Mesothelial cell of epicardium (in vitro differentiated cells): ENCODE data around the gene ZFAND3. TPM values are rescaled to one million over a fixed set of nuclear protein-coding genes. Genes with fewer than 3 reads are reported as not detected.

Experiments
- DNase-seq, 2 experiments: peaks; one replicate each; pipeline ENCODE4 v3.0.0; 2021; ENCODE audit warnings: low spot score in 2 of 2; ENCODE audit not compliant: unreplicated experiment in 2 of 2
- H3K27ac Mint-ChIP-seq: 2 replicates; pipeline ENCODE4 v1.8.0; 2021; ENCODE audit warnings: mixed read lengths
- H3K27me3 Mint-ChIP-seq: 2 replicates; pipeline ENCODE4 v1.8.0; 2021; ENCODE audit warnings: low read depth, mixed read lengths
- H3K36me3 Mint-ChIP-seq: 2 replicates; pipeline ENCODE4 v1.8.0; 2021; ENCODE audit warnings: mixed read lengths
- H3K4me1 Mint-ChIP-seq: 2 replicates; pipeline ENCODE4 v1.8.0; 2021; ENCODE audit warnings: mixed read lengths
- H3K4me3 Mint-ChIP-seq: 2 replicates; pipeline ENCODE4 v1.8.0; 2021; ENCODE audit warnings: mild to moderate bottlenecking, moderate library complexity, mixed read lengths
- H3K9me3 Mint-ChIP-seq: 2 replicates; pipeline ENCODE4 v1.8.0; 2021; ENCODE audit warnings: mixed read lengths
- CTCF ChIP-seq: fragments of 200-600 bp; sonication (generic); IDR thresholded peaks from one replicate; pipeline ENCODE4 v1.5.0; 2021; ENCODE audit warnings: antibody characterized with exemption; ENCODE audit not compliant: unreplicated experiment
- total RNA-seq: library from RNA; stranded (reverse); gene quantifications from 3 replicates; pipeline ENCODE4 v1.2.1, GENCODE V29; 2021

Gene ZFAND3
- total RNA-seq, 1 donor from 2014 or later: 81.2 TPM

DNA sequence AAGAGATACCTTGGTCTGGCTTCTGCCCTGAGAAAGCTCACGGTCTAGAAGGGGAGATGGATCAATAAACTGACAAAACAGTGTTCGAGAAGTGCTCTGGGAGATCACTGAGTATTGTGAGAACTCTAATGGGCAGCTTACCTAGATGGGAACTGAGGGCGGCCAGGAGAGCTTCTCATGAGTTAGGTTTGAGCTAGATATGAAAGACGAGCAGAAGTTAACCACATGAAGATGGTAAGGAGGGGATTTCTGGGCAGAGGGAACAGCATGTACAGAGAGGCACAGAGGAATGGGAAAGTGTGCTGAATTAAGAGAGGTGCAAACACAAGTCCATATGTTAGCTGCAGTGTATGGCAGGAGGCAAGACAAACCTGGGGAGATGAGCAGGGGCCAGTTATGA is 11.9 kb downstream of the ZFAND3 start:
- Mint-ChIP-seq H3K4me1 (peaks cover 16% of the 10 kb centered on the region), H3K27me3 (no peaks in the 10 kb centered on the region), H3K36me3 (peaks cover 20% of the 10 kb centered on the region), H3K4me3 (no peak overlapping the region), H3K27ac (no peak overlapping the region), H3K9me3 (peaks cover 6% of the 10 kb centered on the region)
- TF ChIP-seq CTCF: no peak
- no peak for DNase-seq

- H3K36me3 Mint-ChIP-seq: peaks cover 33% of the 10 kb centered on the region
- peaks cover 13% of the 10 kb centered on the region for H3K9me3 Mint-ChIP-seq
- DNase-seq: no peak
- H3K27ac Mint-ChIP-seq: no peak overlapping the region
- TF ChIP-seq CTCF: no peak
- H3K27me3 Mint-ChIP-seq: no peaks in the 10 kb centered on the region
- peaks cover 6% of the 10 kb centered on the region for H3K4me1 Mint-ChIP-seq
- no peak overlapping the region for H3K4me3 Mint-ChIP-seq
These were observed 16.4 kb downstream of the ZFAND3 start for GRCh38 chr6:37835923-37836322.

GRCh38 chr6:37838219-37838921 is 18.8 kb downstream of the ZFAND3 start:
- DNase-seq: no peak
- H3K4me1 Mint-ChIP-seq: peaks cover 9% of the 10 kb centered on the region
- no peak overlapping the region for H3K27ac Mint-ChIP-seq
- no peaks in the 10 kb centered on the region for H3K27me3 Mint-ChIP-seq
- no peak for TF ChIP-seq CTCF
- H3K36me3 Mint-ChIP-seq: peaks cover 27% of the 10 kb centered on the region
- no peak overlapping the region for H3K4me3 Mint-ChIP-seq
- peaks cover 13% of the 10 kb centered on the region for H3K9me3 Mint-ChIP-seq

- H3K36me3 Mint-ChIP-seq: peaks cover 20% of the 10 kb centered on the region
- peaks cover 6% of the 10 kb centered on the region for H3K9me3 Mint-ChIP-seq
- no peak overlapping the region for H3K27ac Mint-ChIP-seq
- no peaks in the 10 kb centered on the region for H3K27me3 Mint-ChIP-seq
- DNase-seq: no peak
- H3K4me1 Mint-ChIP-seq: peaks cover 9% of the 10 kb centered on the region
- H3K4me3 Mint-ChIP-seq: no peak overlapping the region
- TF ChIP-seq CTCF: no peak
These were observed 20.8 kb downstream of the ZFAND3 start for GRCh38 chr6:37840143-37840939.

GRCh38 chr6:37840940-37841300 is 21.4 kb downstream of the ZFAND3 start:
- TF ChIP-seq CTCF: no peak
- no peaks in the 10 kb centered on the region for H3K27me3 Mint-ChIP-seq
- peaks cover 17% of the 10 kb centered on the region for H3K36me3 Mint-ChIP-seq
- H3K9me3 Mint-ChIP-seq: peaks cover 6% of the 10 kb centered on the region
- no peak overlapping the region for H3K4me3 Mint-ChIP-seq
- H3K27ac Mint-ChIP-seq: no peak overlapping the region
- H3K4me1 Mint-ChIP-seq: peaks cover 9% of the 10 kb centered on the region
- DNase-seq: no peak
